Memory B cell (primary cell): ENCODE results near the gene EGFL7.

Experiments
- ATAC-seq: fragments of 150-1000 bp; cut with Tn5 transposase; 2 replicates; pipeline ENCODE4 v1.10.0; 2021; ENCODE audit warnings: low read depth, mild to moderate bottlenecking, moderate library complexity
- DNase-seq, 2 donors: peaks; one replicate each; pipeline ENCODE4 v3.0.0; 2022; ENCODE audit warnings: low spot score in 2 of 2
- H3K27ac Mint-ChIP-seq: one replicate; pipeline ENCODE4 v1.8.0; 2022; ENCODE audit warnings: mild to moderate bottlenecking, moderate library complexity, mixed read lengths
- H3K27me3 Mint-ChIP-seq: one replicate; pipeline ENCODE4 v1.8.0; 2022; ENCODE audit warnings: mixed read lengths
- H3K36me3 Mint-ChIP-seq: one replicate; pipeline ENCODE4 v1.8.0; 2022; ENCODE audit warnings: mild to moderate bottlenecking, mixed read lengths
- H3K4me1 Mint-ChIP-seq: one replicate; pipeline ENCODE4 v1.8.0; 2022; ENCODE audit warnings: mixed read lengths
- H3K4me3 Mint-ChIP-seq: one replicate; pipeline ENCODE4 v1.8.0; 2022; ENCODE audit warnings: mild to moderate bottlenecking, moderate library complexity, mixed read lengths
- H3K9me3 Mint-ChIP-seq: one replicate; pipeline ENCODE4 v1.8.0; 2022; ENCODE audit warnings: mixed read lengths

Gene EGFL7

GRCh38 chr9:136662656-136663581 is at the start of gene EGFL7:
EGFL7 (plus strand) TSS chr9:136662916; CDS start chr9:136668283, 5,367 bp downstream.
- H3K9me3 Mint-ChIP-seq, result no peaks in the 10 kb centered on the region
- H3K4me1 Mint-ChIP-seq, result peaks cover 10% of the 10 kb centered on the region
- no peaks in the 10 kb centered on the region for H3K36me3 Mint-ChIP-seq
- DNase-seq (no peak), ATAC-seq (no peak)
- peaks cover 13% of the 10 kb centered on the region for H3K27me3 Mint-ChIP-seq
- no peak within 1 kb of the TSS for H3K27ac Mint-ChIP-seq
- no peak within 1 kb of the TSS for H3K4me3 Mint-ChIP-seq

GRCh38 chr9:136613824-136614371 is 48.8 kb upstream of the EGFL7 start:
- H3K9me3 Mint-ChIP-seq, result no peaks in the 10 kb centered on the region
- H3K27me3 Mint-ChIP-seq, result peaks cover 3% of the 10 kb centered on the region

GRCh38 chr9:136614372-136614922 is 48.3 kb upstream of the EGFL7 start:
- H3K4me3 Mint-ChIP-seq, result no peak overlapping the region
- no peaks in the 10 kb centered on the region for H3K9me3 Mint-ChIP-seq
- H3K36me3 Mint-ChIP-seq, result no peaks in the 10 kb centered on the region
- H3K4me1 Mint-ChIP-seq, result peaks cover 35% of the 10 kb centered on the region
- DNase-seq (no peak), ATAC-seq (no peak)
- peaks cover 3% of the 10 kb centered on the region for H3K27me3 Mint-ChIP-seq
- no peak overlapping the region for H3K27ac Mint-ChIP-seq

More at GRCh38 chr9:136613824-136614371, 48.8 kb upstream of the EGFL7 start:
- H3K4me3 Mint-ChIP-seq, result no peak overlapping the region
- H3K4me1 Mint-ChIP-seq, result peaks cover 30% of the 10 kb centered on the region
- ATAC-seq (no peak), DNase-seq (no peak)
- no peak overlapping the region for H3K27ac Mint-ChIP-seq
- H3K36me3 Mint-ChIP-seq, result no peaks in the 10 kb centered on the region

- ATAC-seq (no peak), DNase-seq (no peak)
- H3K9me3 Mint-ChIP-seq, result no peaks in the 10 kb centered on the region
- no peak overlapping the region for H3K4me3 Mint-ChIP-seq
- H3K36me3 Mint-ChIP-seq, result no peaks in the 10 kb centered on the region
- no peak overlapping the region for H3K27ac Mint-ChIP-seq
- H3K4me1 Mint-ChIP-seq, result peaks cover 38% of the 10 kb centered on the region
- peaks cover 3% of the 10 kb centered on the region for H3K27me3 Mint-ChIP-seq
These were observed 47.6 kb upstream of the EGFL7 start for GRCh38 chr9:136614967-136615623.

- no peak overlapping the region for H3K4me3 Mint-ChIP-seq
These were observed 46.9 kb upstream of the EGFL7 start for GRCh38 chr9:136615631-136616306.

GRCh38 chr9:136616307-136616635 is 46.4 kb upstream of the EGFL7 start:
- Mint-ChIP-seq H3K27me3 (no peaks in the 10 kb centered on the region), H3K36me3 (no peaks in the 10 kb centered on the region)

More at GRCh38 chr9:136615631-136616306, 46.9 kb upstream of the EGFL7 start:
- no peaks in the 10 kb centered on the region for H3K27me3 Mint-ChIP-seq
- peak in 1 of 2 donors; percentile 12 for DNase-seq
- H3K36me3 Mint-ChIP-seq, result no peaks in the 10 kb centered on the region
- H3K4me1 Mint-ChIP-seq, result peaks cover 38% of the 10 kb centered on the region
- peak overlapping the region; percentile 70 for H3K27ac Mint-ChIP-seq
- no peak for ATAC-seq
- no peaks in the 10 kb centered on the region for H3K9me3 Mint-ChIP-seq

GRCh38 chr9:136616948-136617695 is 45.6 kb upstream of the EGFL7 start:
- ATAC-seq, result no peak
- Mint-ChIP-seq H3K27ac (peak overlapping the region; percentile 81), H3K9me3 (no peaks in the 10 kb centered on the region), H3K4me3 (no peak overlapping the region), H3K27me3 (no peaks in the 10 kb centered on the region), H3K4me1 (peaks cover 38% of the 10 kb centered on the region), H3K36me3 (no peaks in the 10 kb centered on the region)
- DNase-seq, result peak in 1 of 2 donors; percentile 10

More at GRCh38 chr9:136616307-136616635, 46.4 kb upstream of the EGFL7 start:
- DNase-seq (no peak), ATAC-seq (no peak)
- H3K4me1 Mint-ChIP-seq, result peaks cover 38% of the 10 kb centered on the region
- no peaks in the 10 kb centered on the region for H3K9me3 Mint-ChIP-seq
- no peak overlapping the region for H3K4me3 Mint-ChIP-seq
- H3K27ac Mint-ChIP-seq, result peak overlapping the region; percentile 70

GRCh38 chr9:136617746-136618579 is 44.8 kb upstream of the EGFL7 start:
- no peaks in the 10 kb centered on the region for H3K36me3 Mint-ChIP-seq
- H3K9me3 Mint-ChIP-seq, result no peaks in the 10 kb centered on the region
- peaks cover 38% of the 10 kb centered on the region for H3K4me1 Mint-ChIP-seq
- no peaks in the 10 kb centered on the region for H3K27me3 Mint-ChIP-seq
- DNase-seq (peak in 1 of 2 donors; percentile 14), ATAC-seq (peak; percentile 62)
- H3K27ac Mint-ChIP-seq, result peak overlapping the region; percentile 81
- no peak overlapping the region for H3K4me3 Mint-ChIP-seq

- no peaks in the 10 kb centered on the region for H3K9me3 Mint-ChIP-seq
- H3K36me3 Mint-ChIP-seq, result no peaks in the 10 kb centered on the region
- DNase-seq (peak; percentile 59 to 72), ATAC-seq (peak; percentile 95)
- peak overlapping the region; percentile 65 for H3K4me3 Mint-ChIP-seq
- peaks cover 38% of the 10 kb centered on the region for H3K4me1 Mint-ChIP-seq
- no peaks in the 10 kb centered on the region for H3K27me3 Mint-ChIP-seq
- peak overlapping the region; percentile 81 for H3K27ac Mint-ChIP-seq
These were observed 43.9 kb upstream of the EGFL7 start for GRCh38 chr9:136618580-136619547.

GRCh38 chr9:136619742-136620440 is 42.8 kb upstream of the EGFL7 start:
- H3K4me3 Mint-ChIP-seq, result peak overlapping the region; percentile 65
- H3K36me3 Mint-ChIP-seq, result no peaks in the 10 kb centered on the region
- peak overlapping the region; percentile 81 for H3K27ac Mint-ChIP-seq
- ATAC-seq, result no peak
- peaks cover 38% of the 10 kb centered on the region for H3K4me1 Mint-ChIP-seq
- H3K9me3 Mint-ChIP-seq, result no peaks in the 10 kb centered on the region
- peak in 1 of 2 donors; percentile 20 for DNase-seq
- H3K27me3 Mint-ChIP-seq, result no peaks in the 10 kb centered on the region

- DNase-seq (no peak), ATAC-seq (no peak)
- H3K4me3 Mint-ChIP-seq, result no peak overlapping the region
- peaks cover 40% of the 10 kb centered on the region for H3K4me1 Mint-ChIP-seq
- no peaks in the 10 kb centered on the region for H3K9me3 Mint-ChIP-seq
- H3K27me3 Mint-ChIP-seq, result peaks cover 2% of the 10 kb centered on the region
- H3K27ac Mint-ChIP-seq, result no peak overlapping the region
- H3K36me3 Mint-ChIP-seq, result no peaks in the 10 kb centered on the region
These were observed 42.2 kb upstream of the EGFL7 start for GRCh38 chr9:136620441-136621018.
